A673 (cell line): ENCODE results near the gene TRIM71. TPM values are rescaled to one million over a fixed set of nuclear protein-coding genes. Genes with fewer than 3 reads are reported as not detected.
"Not testable (repeated sequence)": the region's sequence is repeated elsewhere in the genome, so short reads cannot be mapped to it uniquely, and the experiment has no call there.

Experiments
- BruUV-seq: library from RNA; stranded (reverse); fragments of 400-500 nt; replicated peaks from 2 replicates; lab custom pipeline; 2021; lab: Mats Ljungman, UMichigan
- CTCF ChIA-PET: fragments of 300-600 bp; sonication (Branson Sonifier 250); formaldehyde crosslinking; loops from one replicate; lab custom pipeline; 2022; ENCODE audit warnings: antibody characterized with exemption; lab: Charles Lee
- POLR2A ChIA-PET: fragments of 300-600 bp; sonication (Branson Sonifier 250); formaldehyde crosslinking; loops from one replicate; lab custom pipeline; 2022; ENCODE audit warnings: antibody characterized with exemption; ENCODE audit not compliant: low non-redundant PET; lab: Charles Lee
- DNase-seq: peaks from one replicate; pipeline ENCODE4 v3.0.0-alpha.2; 2015; ENCODE audit warnings: low spot score
- H3K27ac ChIP-seq: fragments of 200-600 bp; sonication (generic); 2 replicates; pipeline ENCODE4 v1.5.1; 2016; ENCODE audit warnings: mixed run types, low read depth, mild to moderate bottlenecking, mixed read lengths, antibody characterized with exemption, low read length; ENCODE audit not compliant: poor library complexity, severe bottlenecking
- H3K27me3 ChIP-seq: fragments of 200-600 bp; sonication (generic); replicated peaks from 2 replicates; pipeline ENCODE4 v1.6.1; 2017; ENCODE audit warnings: mixed run types, low read depth, mild to moderate bottlenecking, mixed read lengths, antibody characterized with exemption, low read length; ENCODE audit not compliant: insufficient read depth, poor library complexity
- H3K36me3 ChIP-seq: fragments of 200-600 bp; sonication (generic); 2 replicates; pipeline ENCODE4 v1.6.1; 2016; ENCODE audit warnings: mixed run types, mild to moderate bottlenecking, mixed read lengths, antibody characterized with exemption, low read length; ENCODE audit not compliant: insufficient read depth, poor library complexity, severe bottlenecking
- H3K4me1 ChIP-seq: fragments of 200-600 bp; sonication (generic); 2 replicates; pipeline ENCODE4 v1.6.1; 2017; ENCODE audit warnings: mixed run types, mild to moderate bottlenecking, mixed read lengths, antibody characterized with exemption, low read length; ENCODE audit not compliant: insufficient read depth, poor library complexity, severe bottlenecking
- H3K4me3 ChIP-seq: fragments of 200-600 bp; sonication (generic); 2 replicates; pipeline ENCODE4 v1.5.1; 2016; ENCODE audit warnings: low read depth, mixed run types, mild to moderate bottlenecking, mixed read lengths, low read length; ENCODE audit not compliant: poor library complexity, severe bottlenecking
- H3K9me3 ChIP-seq: fragments of 200-600 bp; sonication (generic); 2 replicates; pipeline ENCODE4 v1.6.1; 2016; ENCODE audit warnings: mixed run types, low read depth, mild to moderate bottlenecking, mixed read lengths, antibody characterized with exemption, low read length; ENCODE audit not compliant: poor library complexity, severe bottlenecking
- EZH2 ChIP-seq: fragments of 200-600 bp; sonication (generic); IDR thresholded peaks from 2 replicates; pipeline ENCODE4 v1.6.1; 2017; ENCODE audit warnings: borderline replicate concordance, low read depth, mild to moderate bottlenecking, mixed read lengths, antibody characterized with exemption, low read length; ENCODE audit not compliant: poor library complexity, severe bottlenecking
- intact Hi-C: fragments of 100-400 bp; cut with micrococcal nuclease; formaldehyde crosslinking; loops from one replicate; pipeline ENCODE4 v1.10.0; 2022; ENCODE audit not compliant: unreplicated experiment
- total RNA-seq: library from RNA; stranded (reverse); gene quantifications from 2 replicates; pipeline ENCODE4 v1.2.3, GENCODE V29; 2021
- TF ChIP-seq, protein P1 (sequence below): fragments of 300-800, 200-600 bp; sonication (generic); conservative IDR thresholded peaks from 2 replicates; pipeline ENCODE4 v1.5.1; 2017; ENCODE audit warnings: low read depth, mild to moderate bottlenecking, antibody characterized with exemption, low read length, moderate library complexity, mixed read lengths

The TRIM71 gene
- total RNA-seq, 1 experiment from 2014 or later, result 0.30 TPM

DNA sequence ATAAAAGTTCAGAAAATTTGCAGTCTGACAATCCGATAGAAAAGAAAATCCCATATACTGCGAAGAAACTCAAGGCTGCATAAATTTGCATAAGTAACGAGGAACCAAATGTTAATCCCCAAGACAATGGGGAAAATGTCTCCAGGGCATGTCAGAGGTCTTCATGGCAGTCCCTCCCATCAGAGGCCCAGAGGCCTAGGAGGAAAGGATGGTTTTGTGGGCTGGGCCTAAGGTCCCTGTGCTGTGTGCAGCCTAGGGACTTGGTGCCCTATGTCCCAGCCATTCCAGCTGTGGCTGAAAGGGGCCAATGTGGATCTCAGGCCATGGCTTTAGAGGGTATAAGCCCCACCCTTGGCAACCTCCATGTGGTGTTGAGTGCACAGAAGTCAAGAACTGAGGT is 112.4 kb downstream of the TRIM71 start:
- Histone ChIP-seq H3K27me3 (peaks cover 11% of the 10 kb centered on the region), H3K9me3 (no peaks in the 10 kb centered on the region), H3K4me1 (no peaks in the 10 kb centered on the region), H3K27ac (no peak overlapping the region), H3K36me3 (no peaks in the 10 kb centered on the region), H3K4me3 (no peak overlapping the region)
- no peak for DNase-seq
- ChIA-PET POLR2A (no interaction called here), CTCF (no interaction called here)
- no peak for TF ChIP-seq EZH2
- TF ChIP-seq, protein P1, sequence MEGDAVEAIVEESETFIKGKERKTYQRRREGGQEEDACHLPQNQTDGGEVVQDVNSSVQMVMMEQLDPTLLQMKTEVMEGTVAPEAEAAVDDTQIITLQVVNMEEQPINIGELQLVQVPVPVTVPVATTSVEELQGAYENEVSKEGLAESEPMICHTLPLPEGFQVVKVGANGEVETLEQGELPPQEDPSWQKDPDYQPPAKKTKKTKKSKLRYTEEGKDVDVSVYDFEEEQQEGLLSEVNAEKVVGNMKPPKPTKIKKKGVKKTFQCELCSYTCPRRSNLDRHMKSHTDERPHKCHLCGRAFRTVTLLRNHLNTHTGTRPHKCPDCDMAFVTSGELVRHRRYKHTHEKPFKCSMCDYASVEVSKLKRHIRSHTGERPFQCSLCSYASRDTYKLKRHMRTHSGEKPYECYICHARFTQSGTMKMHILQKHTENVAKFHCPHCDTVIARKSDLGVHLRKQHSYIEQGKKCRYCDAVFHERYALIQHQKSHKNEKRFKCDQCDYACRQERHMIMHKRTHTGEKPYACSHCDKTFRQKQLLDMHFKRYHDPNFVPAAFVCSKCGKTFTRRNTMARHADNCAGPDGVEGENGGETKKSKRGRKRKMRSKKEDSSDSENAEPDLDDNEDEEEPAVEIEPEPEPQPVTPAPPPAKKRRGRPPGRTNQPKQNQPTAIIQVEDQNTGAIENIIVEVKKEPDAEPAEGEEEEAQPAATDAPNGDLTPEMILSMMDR, result no peak
- no TSS peak for BruUV-seq
- intact Hi-C loops, result loop anchor here (5.0 kb wide), 1 partner anchor 418 kb away; no protein-coding TSS in a partner anchor

DNA sequence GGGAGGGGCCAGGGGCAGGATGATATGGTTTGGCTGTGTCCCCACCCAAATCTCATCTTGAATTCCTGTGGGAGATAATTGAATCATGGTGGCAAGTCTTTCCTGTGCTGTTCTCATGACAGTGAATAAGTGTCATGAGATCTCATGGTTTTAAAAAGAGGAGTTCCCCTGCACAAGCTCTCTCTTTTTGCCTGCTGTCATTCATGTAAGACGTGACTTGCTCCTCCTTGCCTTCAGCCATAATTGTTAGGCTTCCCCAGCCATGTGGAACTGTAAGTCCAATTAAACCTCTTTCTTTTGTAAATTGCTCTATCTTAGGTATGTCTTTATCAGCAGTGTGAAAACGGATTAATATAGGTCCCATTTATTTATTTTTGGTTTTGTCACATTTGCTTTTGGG is 113.5 kb downstream of the TRIM71 start:
- H3K27ac ChIP-seq, CTCF ChIA-PET, DNase-seq, H3K36me3 ChIP-seq, H3K9me3 ChIP-seq, BruUV-seq, H3K27me3 ChIP-seq, H3K4me3 ChIP-seq, POLR2A ChIA-PET, H3K4me1 ChIP-seq: not testable (repeated sequence)
- intact Hi-C loops, result loop anchor here (5.0 kb wide), 1 partner anchor 419 kb away; no protein-coding TSS in a partner anchor

GRCh38 chr3:32934150-32934742 is 116.4 kb downstream of the TRIM71 start:
- DNase-seq, result peak; percentile 40
- no TSS peak for BruUV-seq

More at GRCh38 chr3:32934150-32934742, 116.4 kb downstream of the TRIM71 start:
- H3K9me3 ChIP-seq, result no peaks in the 10 kb centered on the region
- no peaks in the 10 kb centered on the region for H3K4me1 ChIP-seq
- CTCF ChIA-PET, result interaction anchor here (0.7 kb wide), 2 partner anchors 24 to 423 kb away, joined by 3 to 6 read pairs; no protein-coding TSS in a partner anchor
- H3K36me3 ChIP-seq, result no peaks in the 10 kb centered on the region
- TF ChIP-seq, protein P1, result peak; percentile 81
- TF ChIP-seq EZH2, result no peak
- POLR2A ChIA-PET, result no interaction called here
- intact Hi-C loops, result loop anchor here (1.0 to 5.0 kb wide), 2 partner anchors 201 to 422 kb away; no protein-coding TSS in a partner anchor
- H3K27me3 ChIP-seq, result no peaks in the 10 kb centered on the region
- no peak overlapping the region for H3K27ac ChIP-seq
- H3K4me3 ChIP-seq, result no peak overlapping the region
